ENCODE results near the gene CPED1.

Gene CPED1

GRCh38 chr7:121266307-121266894 lies 277.9 kb downstream of the CPED1 start:
- TF ChIP-seq CTCF (IDR thresholded peaks at IDR 0.05; ENCODE audit: borderline replicate concordance, insufficient read depth, low read depth, low read length) = no peak
- H3K4me3 ChIP-seq (ENCODE audit: low read depth, low read length) = no peak overlapping the region

- no peak overlapping the region for H3K4me3 ChIP-seq (ENCODE audit: low read depth, low read length)
- no peak for TF ChIP-seq CTCF (IDR thresholded peaks at IDR 0.05; ENCODE audit: borderline replicate concordance, insufficient read depth, low read depth, low read length)
Observed at GRCh38 chr7:121267612-121268011, 279.1 kb downstream of the CPED1 start.

GRCh38 chr7:121269798-121270197 lies 281.3 kb downstream of the CPED1 start:
- no peak for TF ChIP-seq CTCF (IDR thresholded peaks at IDR 0.05; ENCODE audit: borderline replicate concordance, insufficient read depth, low read depth, low read length)
- H3K4me3 ChIP-seq (ENCODE audit: low read depth, low read length) = no peak overlapping the region

- H3K4me3 ChIP-seq (ENCODE audit: low read depth, low read length) = no peak overlapping the region
- TF ChIP-seq CTCF (IDR thresholded peaks at IDR 0.05; ENCODE audit: borderline replicate concordance, insufficient read depth, low read depth, low read length) = no peak
Observed at GRCh38 chr7:121271098-121271497, 282.6 kb downstream of the CPED1 start.

GRCh38 chr7:121271916-121272315 lies 283.4 kb downstream of the CPED1 start:
- no peak for TF ChIP-seq CTCF (IDR thresholded peaks at IDR 0.05; ENCODE audit: borderline replicate concordance, insufficient read depth, low read depth, low read length)
- no peak overlapping the region for H3K4me3 ChIP-seq (ENCODE audit: low read depth, low read length)

- H3K4me3 ChIP-seq (ENCODE audit: low read depth, low read length) = no peak overlapping the region
- no peak for TF ChIP-seq CTCF (IDR thresholded peaks at IDR 0.05; ENCODE audit: borderline replicate concordance, insufficient read depth, low read depth, low read length)
Observed at GRCh38 chr7:121272676-121273075, 284.2 kb downstream of the CPED1 start.

- no peak for TF ChIP-seq CTCF (IDR thresholded peaks at IDR 0.05; ENCODE audit: borderline replicate concordance, insufficient read depth, low read depth, low read length)
Observed at GRCh38 chr7:121273467-121274167, 285.1 kb downstream of the CPED1 start.

More at GRCh38 chr7:121273467-121274167, 285.1 kb downstream of the CPED1 start:
- H3K4me3 ChIP-seq (ENCODE audit: low read depth, low read length) = no peak overlapping the region

All from GM12875 (cell line).